ENCODE data around the gene MAP7D1.
"Not testable (repeated sequence)": the region's sequence is repeated elsewhere in the genome, so short reads cannot be mapped to it uniquely, and the experiment has no call there.

Gene MAP7D1

GRCh38 chr1:36223996-36224536 lies 68.1 kb downstream of the MAP7D1 start, which contains the start of gene THRAP3:
Gene THRAP3 (plus strand): TSS chr1:36224443. CDS start chr1:36282564, 58,121 bp downstream.
- TF ChIP-seq CTCF (IDR thresholded peaks at IDR 0.05; ENCODE audit: low read depth, low read length) = no peak
- DNase-seq (ENCODE audit: low read depth in 2 of 2) = peak; percentile 100
- peak within 1 kb of the TSS; percentile 88 to 91 for H3K4me3 ChIP-seq (replicated peaks in 1 of 2; ENCODE audit: low read depth in 2 of 2, low read length in 2 of 2)

- TF ChIP-seq CTCF (IDR thresholded peaks at IDR 0.05; ENCODE audit: low read depth, low read length) = peak; percentile 57
- DNase-seq (ENCODE audit: low read depth in 2 of 2) = peak; percentile 90 to 91
- peak overlapping the region; percentile 88 to 91 for H3K4me3 ChIP-seq (replicated peaks in 1 of 2; ENCODE audit: low read depth in 2 of 2, low read length in 2 of 2)
Measured at GRCh38 chr1:36224537-36225282, 68.8 kb downstream of the MAP7D1 start.

GRCh38 chr1:36225283-36225899 lies 69.4 kb downstream of the MAP7D1 start:
- no peak for DNase-seq (ENCODE audit: low read depth in 2 of 2)
- H3K4me3 ChIP-seq (replicated peaks in 1 of 2; ENCODE audit: low read depth in 2 of 2, low read length in 2 of 2) = peak overlapping the region; percentile 88 to 91
- no peak for TF ChIP-seq CTCF (IDR thresholded peaks at IDR 0.05; ENCODE audit: low read depth, low read length)

GRCh38 chr1:36230279-36230678 lies 74.3 kb downstream of the MAP7D1 start:
- not testable (repeated sequence) for H3K4me3 ChIP-seq (replicated peaks in 1 of 2; ENCODE audit: low read depth in 2 of 2, low read length in 2 of 2); DNase-seq (ENCODE audit: low read depth in 2 of 2)

Data from cardiac fibroblast (primary cell).